Amygdala (tissue), 56 donors: ENCODE data around the gene SLC1A2.

Experiments used
- DNase-seq, 56 donors: peaks; one replicate each; lab custom pipeline; 2025; lab: John Stamatoyannopoulos, UW

Gene SLC1A2

GRCh38 chr11:35255514-35255913 is 163.8 kb downstream of the SLC1A2 start:
- no peak for DNase-seq

DNA sequence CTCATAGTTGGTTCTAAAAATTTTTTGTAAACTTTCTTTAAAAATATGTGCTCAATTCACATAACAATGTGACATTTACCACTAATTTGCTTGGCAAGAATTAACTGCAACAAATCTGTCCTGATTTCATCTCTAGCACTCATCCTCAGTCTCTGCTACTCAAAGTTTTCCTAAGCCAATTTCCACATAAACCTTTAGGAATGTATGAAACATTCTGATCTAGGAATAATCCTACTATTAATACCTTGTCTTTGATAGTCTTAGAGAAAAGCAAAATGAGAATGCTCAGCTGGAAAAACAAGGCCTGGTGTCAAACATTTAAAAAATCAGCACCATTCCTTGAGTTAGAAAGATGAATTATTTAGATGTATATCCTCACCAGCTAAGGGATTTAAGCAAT is 166.1 kb downstream of the SLC1A2 start:
- no peak for DNase-seq

- no peak for DNase-seq
Observed at GRCh38 chr11:35250621-35251020, 168.7 kb downstream of the SLC1A2 start.

GRCh38 chr11:35250192-35250591 is 169.2 kb downstream of the SLC1A2 start:
- DNase-seq, result no peak

- DNase-seq, result peak in 3 of 56 donors; percentile 22 to 25 (median 23)
Observed at GRCh38 chr11:35248558-35249323, 170.6 kb downstream of the SLC1A2 start.

- no peak for DNase-seq
Observed at GRCh38 chr11:35247863-35248262, 171.5 kb downstream of the SLC1A2 start.

GRCh38 chr11:35247428-35247827 is 171.9 kb downstream of the SLC1A2 start:
- DNase-seq, result no peak

DNA sequence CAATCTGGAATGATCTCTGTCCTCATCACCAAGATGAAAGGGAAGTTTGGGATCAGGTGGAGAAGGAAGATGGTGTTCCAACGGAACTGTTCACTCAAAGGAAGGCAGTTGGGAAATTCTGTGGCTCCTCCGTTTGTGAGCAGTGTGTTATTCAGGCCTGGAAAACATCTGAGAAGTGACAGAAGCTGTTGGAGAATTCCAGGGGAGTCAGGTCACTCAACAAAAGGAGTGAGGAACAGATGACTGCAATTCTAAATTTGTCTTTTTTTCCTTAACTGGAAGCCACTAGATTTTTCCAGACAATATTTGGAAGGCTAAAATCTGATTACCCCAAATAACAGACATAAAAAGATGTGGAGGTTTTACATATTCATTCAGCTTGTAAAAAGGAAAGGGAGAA is 172.6 kb downstream of the SLC1A2 start:
- DNase-seq, result no peak

DNA sequence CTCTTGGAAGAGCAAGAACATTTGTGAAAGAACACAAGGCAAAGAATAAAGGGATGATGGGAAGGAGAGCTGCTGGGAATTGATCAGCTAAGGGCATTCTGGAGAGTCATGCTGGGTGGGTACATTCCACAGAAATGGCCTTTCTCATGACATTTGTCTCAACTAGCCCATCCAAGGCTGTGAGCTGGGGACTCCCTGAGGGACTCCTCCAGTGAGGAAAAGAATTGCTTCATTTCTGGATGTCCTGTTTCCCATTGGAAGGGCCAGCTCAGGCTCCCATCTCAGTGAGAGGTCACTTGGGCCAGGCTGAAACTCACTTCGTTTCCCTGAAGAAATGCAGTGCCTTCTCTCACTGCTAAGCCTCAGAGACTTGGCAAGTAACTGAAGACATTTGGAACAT is 173.6 kb downstream of the SLC1A2 start:
- no peak for DNase-seq

- no peak for DNase-seq
Observed at GRCh38 chr11:35245056-35245455, 174.3 kb downstream of the SLC1A2 start.

GRCh38 chr11:35243774-35244173 is 175.6 kb downstream of the SLC1A2 start:
- DNase-seq, result no peak

DNA sequence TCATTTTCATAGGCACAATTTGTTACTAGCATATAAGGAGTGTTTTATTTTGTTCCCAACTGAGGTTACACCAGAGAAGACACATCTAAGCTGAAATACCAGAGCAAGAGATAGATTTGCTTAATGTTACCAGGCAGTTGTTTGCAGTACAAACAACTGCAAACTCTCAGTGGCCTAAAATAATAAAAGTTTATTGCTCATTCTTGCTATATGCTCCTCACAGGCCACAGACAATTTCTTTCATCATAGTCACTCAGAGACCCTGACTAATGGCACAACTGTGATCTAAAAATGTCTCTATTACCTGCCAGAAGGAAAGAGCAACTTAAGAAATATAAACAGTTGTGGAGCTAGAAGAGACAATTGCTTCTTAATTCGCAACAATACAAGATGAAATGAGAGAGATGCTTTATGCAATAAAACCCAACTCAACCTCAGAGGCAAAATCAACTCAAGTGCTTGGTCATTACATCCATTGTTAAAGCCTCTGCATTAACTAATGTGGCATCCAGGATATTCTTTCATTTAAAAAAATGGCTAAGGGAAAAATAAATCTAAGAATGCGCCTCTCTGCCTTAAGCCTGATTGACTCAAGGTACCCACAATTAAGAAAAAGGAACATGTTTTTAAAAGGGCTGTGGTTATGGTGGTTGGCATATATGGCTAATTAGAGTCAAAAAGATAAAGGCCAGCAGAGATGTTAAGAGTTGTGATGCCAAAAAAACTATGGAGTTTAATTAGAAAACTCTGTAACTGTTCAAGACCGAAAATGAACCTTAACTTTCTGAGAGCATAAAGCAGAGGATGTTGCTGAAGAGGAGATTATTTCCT is 176.7 kb downstream of the SLC1A2 start:
- no peak for DNase-seq

GRCh38 chr11:35241531-35241930 is 177.8 kb downstream of the SLC1A2 start:
- DNase-seq, result no peak

- no peak for DNase-seq
Observed at GRCh38 chr11:35241083-35241482, 178.3 kb downstream of the SLC1A2 start.

DNA sequence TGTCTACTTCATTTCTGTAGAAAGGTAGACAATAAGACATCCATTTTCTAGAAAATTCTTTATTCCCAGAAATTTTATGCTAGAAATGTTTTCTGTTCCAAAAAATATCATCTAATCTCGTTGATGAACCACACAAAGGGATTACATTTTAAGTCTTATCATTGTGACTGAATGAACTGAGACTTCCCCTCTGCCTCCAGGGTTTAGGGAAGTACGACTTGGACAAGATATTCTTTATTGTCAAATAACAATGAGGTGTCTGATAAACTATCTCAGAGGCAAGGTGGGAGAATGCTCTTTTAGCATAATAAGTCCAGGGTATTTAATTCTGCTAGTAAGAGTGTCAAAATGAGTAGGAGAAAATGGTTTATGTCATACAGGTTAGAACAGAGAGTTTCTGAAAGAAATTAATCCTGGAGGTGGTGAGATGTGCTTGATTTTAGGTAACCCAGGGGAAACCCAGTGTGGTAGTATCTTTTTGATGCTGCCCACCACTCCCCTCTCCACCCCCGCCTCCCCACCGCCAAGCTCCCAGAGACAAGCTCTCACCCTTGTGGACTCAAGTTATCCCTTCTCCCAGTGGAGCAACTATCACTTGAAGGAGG is 179.8 kb downstream of the SLC1A2 start:
- DNase-seq, result no peak

- DNase-seq, result no peak
Observed at GRCh38 chr11:35238882-35239281, 180.5 kb downstream of the SLC1A2 start.

- peak in 12 of 56 donors; percentile 1 to 42 (median 17) for DNase-seq
Observed at GRCh38 chr11:35237860-35238715, 181.3 kb downstream of the SLC1A2 start.

GRCh38 chr11:35237351-35237750 is 182.0 kb downstream of the SLC1A2 start:
- DNase-seq, result no peak

- no peak for DNase-seq
Observed at GRCh38 chr11:35236667-35237003, 182.7 kb downstream of the SLC1A2 start.

DNA sequence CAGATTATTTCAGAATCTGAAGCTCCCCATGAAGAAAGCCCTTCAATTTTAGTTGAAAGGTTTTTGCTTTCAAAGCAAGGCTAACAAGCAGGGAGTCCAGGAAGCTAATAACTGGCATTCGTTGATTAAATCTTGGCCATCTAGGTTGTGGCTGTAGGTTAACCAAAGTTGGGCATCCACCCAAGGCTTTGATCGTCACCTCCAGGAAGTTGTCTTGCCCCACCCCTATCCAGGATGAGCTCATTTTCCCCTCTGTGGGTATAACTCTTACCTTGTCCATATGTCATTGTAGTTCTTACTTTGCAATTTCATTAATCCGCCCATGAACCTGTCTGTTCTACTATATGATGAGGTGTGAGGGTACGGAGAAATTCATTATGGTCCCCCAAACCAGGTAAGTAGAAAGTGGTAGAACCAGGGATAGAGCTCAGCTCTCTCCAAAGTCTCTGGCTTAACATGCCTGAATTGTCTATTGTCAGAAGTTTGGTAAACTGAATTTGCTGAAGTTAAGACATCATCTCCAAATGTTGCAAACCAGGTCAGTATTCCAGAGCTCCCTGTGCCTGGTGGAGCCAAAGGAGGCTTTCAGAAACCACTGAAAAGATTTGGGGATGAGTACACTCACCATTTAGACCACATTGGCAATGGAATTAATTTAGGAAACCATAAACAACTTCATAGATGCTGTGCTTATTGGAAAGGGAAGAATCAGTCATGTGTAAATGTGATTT is 183.3 kb downstream of the SLC1A2 start:
- DNase-seq, result no peak
